ENCODE data around the gene MGAT2. TPM values are rescaled to one million over a fixed set of nuclear protein-coding genes. Genes with fewer than 3 reads are reported as not detected.

Gene MGAT2
- total and polyA plus RNA-seq, 4 donors: 10.5 to 44.0 (median 28.7) TPM

GRCh38 chr14:49614196-49614595 is 6.4 kb upstream of the MGAT2 start:
- Histone ChIP-seq H3K9me3 (ENCODE audit: control insufficient read depth in 4 of 4, low read length in 3 of 4) (no peaks in the 10 kb centered on the region), H3K9ac (ENCODE audit: low read depth in 1 of 2, low read length in 2 of 2) (no peak overlapping the region)

More at GRCh38 chr14:49614196-49614595, 6.4 kb upstream of the MGAT2 start:
- peaks cover 0 to 8% (median 3%) of the 10 kb centered on the region in 4 donors for H3K4me1 ChIP-seq (ENCODE audit: control insufficient read depth in 4 of 4, insufficient read depth in 4 of 4, low read length in 3 of 4)
- H3K27ac ChIP-seq (ENCODE audit: low read depth in 1 of 2, low read length in 2 of 2): no peak overlapping the region
- DNase-seq (ENCODE audit: low spot score): no peak
- H3K36me3 ChIP-seq (ENCODE audit: control insufficient read depth in 4 of 4, insufficient read depth in 3 of 4, low read depth in 1 of 4, low read length in 3 of 4): peaks cover 0 to 11% (median 5%) of the 10 kb centered on the region in 4 donors
- 99% methylated on average over 2 of the region's 2 CpGs for WGBS
- H3K27me3 ChIP-seq (ENCODE audit: control insufficient read depth in 4 of 4, insufficient read depth in 4 of 4, low read length in 3 of 4): no peaks in the 10 kb centered on the region
- no peak overlapping the region for H3K4me3 ChIP-seq (ENCODE audit: low read depth in 1 of 3, low read length in 3 of 3)
- TF ChIP-seq NR2F2 (IDR thresholded peaks at IDR 0.05): no peak
- TF ChIP-seq TAF1 (conservative IDR thresholded peaks at IDR 0.05): no peak
- TF ChIP-seq GABPA (IDR thresholded peaks at IDR 0.05 in 1 of 2, conservative IDR thresholded peaks at IDR 0.05 in 1 of 2): no peak
- TF ChIP-seq CTCF (IDR thresholded peaks at IDR 0.05; ENCODE audit: low read depth, low read length, missing input control): no peak
- TF ChIP-seq ATF3 (IDR thresholded peaks at IDR 0.05): no peak
- TF ChIP-seq FOXA2 (IDR thresholded peaks at IDR 0.05): no peak
- TF ChIP-seq RAD21 (IDR thresholded peaks at IDR 0.05): no peak
- TF ChIP-seq RXRA (IDR thresholded peaks at IDR 0.05): no peak
- TF ChIP-seq FOXA1 (IDR thresholded peaks at IDR 0.05): no peak
- TF ChIP-seq HNF4G (IDR thresholded peaks at IDR 0.05): no peak
- TF ChIP-seq MAX (IDR thresholded peaks at IDR 0.05): no peak
- TF ChIP-seq ZBTB33 (IDR thresholded peaks at IDR 0.05): no peak
- TF ChIP-seq JUND (IDR thresholded peaks at IDR 0.05): no peak
- TF ChIP-seq REST (IDR thresholded peaks at IDR 0.05): no peak
- TF ChIP-seq EGR1 (IDR thresholded peaks at IDR 0.05; ENCODE audit: low read depth in 2 of 2): no peak
- no peak for TF ChIP-seq YY1 (IDR thresholded peaks at IDR 0.05)
- no peak for TF ChIP-seq SP1 (IDR thresholded peaks at IDR 0.05)

Measured in liver (tissue), 9 donors.